Inferior parietal cortex (tissue), 1 donor: ENCODE results near the gene PAEP.

Experiments used
- DNase-seq: peaks from one replicate; pipeline ENCODE4 v3.0.0-alpha.2; 2016; ENCODE audit errors: extremely low spot score

PAEP gene

GRCh38 chr9:135551031-135551430 lies 10.5 kb upstream of the PAEP start:
- DNase-seq, result no peak

- no peak for DNase-seq
These were observed 10.1 kb upstream of the PAEP start for GRCh38 chr9:135551456-135551855.

GRCh38 chr9:135552021-135552697 lies 9.4 kb upstream of the PAEP start:
- DNase-seq, result no peak

GRCh38 chr9:135552698-135553171 lies 8.8 kb upstream of the PAEP start:
- DNase-seq, result no peak

GRCh38 chr9:135554718-135555117 lies 6.8 kb upstream of the PAEP start:
- DNase-seq, result no peak

GRCh38 chr9:135555203-135555602 lies 6.4 kb upstream of the PAEP start:
- no peak for DNase-seq

GRCh38 chr9:135555910-135556309 lies 5.6 kb upstream of the PAEP start:
- DNase-seq, result no peak

GRCh38 chr9:135559606-135560005 lies 1.9 kb upstream of the PAEP start:
- no peak for DNase-seq

GRCh38 chr9:135562235-135562745 lies 734 bp downstream of the PAEP start:
- DNase-seq, result no peak

GRCh38 chr9:135563039-135563476 lies 1.5 kb downstream of the PAEP start:
- DNase-seq, result no peak

- no peak for DNase-seq
These were observed 2.3 kb downstream of the PAEP start for GRCh38 chr9:135563858-135564257.

- DNase-seq, result no peak
These were observed 3.6 kb downstream of the PAEP start for GRCh38 chr9:135565141-135565628.

- DNase-seq, result no peak
These were observed 4.1 kb downstream of the PAEP start for GRCh38 chr9:135565636-135566035.

GRCh38 chr9:135566552-135566951 lies 5.0 kb downstream of the PAEP start:
- no peak for DNase-seq

GRCh38 chr9:135567311-135567710 lies 5.8 kb downstream of the PAEP start:
- DNase-seq, result no peak

- DNase-seq, result no peak
These were observed 6.5 kb downstream of the PAEP start for GRCh38 chr9:135568026-135568425.

GRCh38 chr9:135570456-135570855 lies 8.9 kb downstream of the PAEP start:
- DNase-seq, result no peak

- DNase-seq, result no peak
These were observed 10.7 kb downstream of the PAEP start for GRCh38 chr9:135572233-135572632.

- no peak for DNase-seq
These were observed 11.6 kb downstream of the PAEP start for GRCh38 chr9:135573124-135573523.

- DNase-seq, result no peak
These were observed 12.8 kb downstream of the PAEP start for GRCh38 chr9:135574331-135574730.

GRCh38 chr9:135574943-135575342 lies 13.4 kb downstream of the PAEP start:
- no peak for DNase-seq

GRCh38 chr9:135575995-135576631 lies 14.6 kb downstream of the PAEP start:
- no peak for DNase-seq

- DNase-seq, result no peak
These were observed 15.7 kb downstream of the PAEP start for GRCh38 chr9:135577256-135577655.
